ENCODE data around the gene ZNF804B. TPM values are rescaled to one million over a fixed set of nuclear protein-coding genes. Genes with fewer than 3 reads are reported as not detected.
A peak's percentile ranks its signal among the peaks of the same experiment; 100 is the strongest.

Gene ZNF804B
- total RNA-seq, 3 donors from 2014 or later = 0.33 TPM; not detected in 2

- Histone ChIP-seq H3K4me1 (no peaks in the 10 kb centered on the region), H3K27ac (no peak overlapping the region), H3K36me3 (no peaks in the 10 kb centered on the region), H3K9me3 (no peaks in the 10 kb centered on the region), H3K4me3 (no peak overlapping the region), H3K27me3 (peaks cover 3 to 70% of the 10 kb centered on the region in 2 donors)
- no peak for DNase-seq (ENCODE audit: low spot score in 2 of 2)
- intact Hi-C loops (cut with DNase I; ENCODE audit: low total_unique reads) = loop anchor here (5.0 kb wide), 1 partner anchor 765 kb away; no protein-coding TSS in a partner anchor
- TF ChIP-seq CTCF (IDR thresholded peaks at IDR 0.05) (no peak), POLR2A (IDR thresholded peaks at IDR 0.05) (no peak), POLR2AphosphoS5 (IDR thresholded peaks at IDR 0.05) (no peak)
Measured at GRCh38 chr7:88757371-88757770, 2.1 kb upstream of the ZNF804B start.

GRCh38 chr7:88758381-88759229, 895 bp upstream of the ZNF804B start:
- DNase-seq (ENCODE audit: low spot score in 2 of 2) = no peak
- Histone ChIP-seq H3K36me3 (no peaks in the 10 kb centered on the region), H3K4me3 (peak overlapping the region; percentile 20 to 62 (median 37)), H3K9me3 (no peaks in the 10 kb centered on the region), H3K4me1 (no peaks in the 10 kb centered on the region), H3K27me3 (peaks cover 3 to 64% of the 10 kb centered on the region in 2 donors), H3K27ac (no peak overlapping the region)
- intact Hi-C loops (cut with DNase I; ENCODE audit: low total_unique reads) = loop anchor here (5.0 kb wide), 1 partner anchor 766 kb away; no protein-coding TSS in a partner anchor
- TF ChIP-seq POLR2A (IDR thresholded peaks at IDR 0.05) (no peak), POLR2AphosphoS5 (IDR thresholded peaks at IDR 0.05) (no peak), CTCF (IDR thresholded peaks at IDR 0.05) (no peak)

- no peaks in the 10 kb centered on the region for H3K4me1 ChIP-seq
- intact Hi-C loops (cut with DNase I; ENCODE audit: low total_unique reads) = no loop called here
- H3K36me3 ChIP-seq = no peaks in the 10 kb centered on the region
- TF ChIP-seq POLR2A (IDR thresholded peaks at IDR 0.05) (no peak), CTCF (IDR thresholded peaks at IDR 0.05) (no peak), POLR2AphosphoS5 (IDR thresholded peaks at IDR 0.05) (no peak)
- H3K27ac ChIP-seq = no peak overlapping the region
- peaks cover 3 to 59% of the 10 kb centered on the region in 2 donors for H3K27me3 ChIP-seq
- DNase-seq (ENCODE audit: low spot score in 2 of 2) = no peak
- H3K9me3 ChIP-seq = no peaks in the 10 kb centered on the region
- no peak overlapping the region for H3K4me3 ChIP-seq
Measured at GRCh38 chr7:88760136-88760515, 626 bp downstream of the ZNF804B start.

GRCh38 chr7:88761779-88762178, 2.3 kb downstream of the ZNF804B start:
- Histone ChIP-seq H3K4me3 (no peak overlapping the region), H3K9me3 (no peaks in the 10 kb centered on the region), H3K4me1 (no peaks in the 10 kb centered on the region), H3K27me3 (peaks cover 3 to 53% of the 10 kb centered on the region in 2 donors), H3K27ac (no peak overlapping the region), H3K36me3 (no peaks in the 10 kb centered on the region)
- intact Hi-C loops (cut with DNase I; ENCODE audit: low total_unique reads) = no loop called here
- no peak for DNase-seq (ENCODE audit: low spot score in 2 of 2)
- TF ChIP-seq CTCF (IDR thresholded peaks at IDR 0.05) = no peak
- no peak for TF ChIP-seq POLR2A (IDR thresholded peaks at IDR 0.05)
- TF ChIP-seq POLR2AphosphoS5 (IDR thresholded peaks at IDR 0.05) = no peak

- TF ChIP-seq POLR2AphosphoS5 (IDR thresholded peaks at IDR 0.05) = no peak
- intact Hi-C loops (cut with DNase I; ENCODE audit: low total_unique reads) = no loop called here
- H3K36me3 ChIP-seq = no peaks in the 10 kb centered on the region
- no peaks in the 10 kb centered on the region for H3K9me3 ChIP-seq
- H3K4me3 ChIP-seq = no peak overlapping the region
- no peak for DNase-seq (ENCODE audit: low spot score in 2 of 2)
- no peaks in the 10 kb centered on the region for H3K4me1 ChIP-seq
- H3K27ac ChIP-seq = no peak overlapping the region
- peaks cover 0 to 3% of the 10 kb centered on the region in 2 donors for H3K27me3 ChIP-seq
Measured at GRCh38 chr7:88771417-88771816, 11.9 kb downstream of the ZNF804B start.

All from breast epithelium (tissue), 4 donors.